OCI-LY7 (cell line): Measurements from ENCODE around the gene PLPP6. TPM values are rescaled to one million over a fixed set of nuclear protein-coding genes. Genes with fewer than 3 reads are reported as not detected.

Experiments
- BruUV-seq: library from RNA; stranded (reverse); fragments of 400-500 nt; replicated peaks from 2 replicates; lab custom pipeline; 2021; lab: Mats Ljungman, UMichigan
- CTCF ChIA-PET: fragments of 300-600 bp; sonication (Branson Sonifier 250); formaldehyde crosslinking; loops from one replicate; lab custom pipeline; 2022; ENCODE audit warnings: antibody characterized with exemption; ENCODE audit not compliant: unreplicated experiment; lab: Charles Lee
- POLR2A ChIA-PET: fragments of 300-600 bp; sonication (Branson Sonifier 250); formaldehyde crosslinking; loops from one replicate; lab custom pipeline; 2022; ENCODE audit warnings: antibody characterized with exemption; lab: Charles Lee
- DNase-seq: peaks from one replicate; pipeline ENCODE4 v3.0.0-alpha.2; 2015; ENCODE audit warnings: low spot score
- H2AFZ ChIP-seq: fragments of 200-600 bp; sonication (generic), shearing (Covaris generic); 2 replicates; pipeline ENCODE4 v1.6.1; 2014; ENCODE audit warnings: mild to moderate bottlenecking, antibody characterized with exemption, low read length, moderate library complexity
- H3K27ac ChIP-seq: fragments of 200-600 bp; sonication (generic); 2 replicates; pipeline ENCODE4 v1.5.1; 2014; ENCODE audit warnings: mixed run types, low read depth, mild to moderate bottlenecking, moderate library complexity, low read length, inconsistent platforms; ENCODE audit not compliant: poor library complexity, severe bottlenecking
- H3K36me3 ChIP-seq: fragments of 200-600 bp; sonication (generic); 2 replicates; pipeline ENCODE4 v1.6.1; 2014; ENCODE audit warnings: mild to moderate bottlenecking, antibody characterized with exemption, low read length, moderate library complexity, mixed read lengths; ENCODE audit not compliant: insufficient read depth
- H3K4me1 ChIP-seq: fragments of 200-600 bp; sonication (generic); 2 replicates; pipeline ENCODE4 v1.5.1; 2014; ENCODE audit warnings: mild to moderate bottlenecking, low read length; ENCODE audit not compliant: insufficient read depth, poor library complexity, severe bottlenecking
- H3K4me2 ChIP-seq: fragments of 200-600 bp; sonication (generic); 2 replicates; pipeline ENCODE4 v1.6.1; 2014; ENCODE audit warnings: mild to moderate bottlenecking, low read length
- H3K4me3 ChIP-seq: fragments of 200-600 bp; sonication (generic); 2 replicates; pipeline ENCODE4 v1.5.1; 2014; ENCODE audit warnings: mild to moderate bottlenecking, low read depth, low read length; ENCODE audit not compliant: poor library complexity, severe bottlenecking
- H3K79me2 ChIP-seq: fragments of 200-600 bp; sonication (generic); 2 replicates; pipeline ENCODE4 v1.6.1; 2016; ENCODE audit warnings: low read depth, mild to moderate bottlenecking, low read length, moderate library complexity, mixed read lengths; ENCODE audit not compliant: insufficient read depth
- H3K9me2 ChIP-seq: fragments of 200-600 bp; sonication (generic); 2 replicates; pipeline ENCODE4 v1.6.1; 2016; ENCODE audit warnings: mild to moderate bottlenecking, low read length, mixed read lengths; ENCODE audit not compliant: insufficient read depth
- H3K9me3 ChIP-seq: fragments of 200-600 bp; sonication (generic); 2 replicates; pipeline ENCODE4 v1.6.1; 2014; ENCODE audit warnings: mild to moderate bottlenecking, mixed run types, low read length, mixed read lengths
- H4K20me1 ChIP-seq: fragments of 200-600 bp; sonication (generic); 2 replicates; pipeline ENCODE4 v1.6.1; 2014; ENCODE audit warnings: mild to moderate bottlenecking, antibody characterized with exemption, low read length, moderate library complexity, mixed read lengths; ENCODE audit not compliant: insufficient read depth
- CTCF ChIP-seq: fragments of 200-600 bp; sonication (generic); conservative IDR thresholded peaks from 2 replicates; pipeline ENCODE4 v1.5.1; 2014; ENCODE audit warnings: mild to moderate bottlenecking, antibody characterized with exemption, low read length, moderate library complexity, mixed read lengths
- EZH2phosphoT487 ChIP-seq: fragments of 200-600 bp; sonication (generic); IDR thresholded peaks from 2 replicates; pipeline ENCODE4 v1.6.1; 2018; ENCODE audit warnings: low read depth, borderline replicate concordance, mild to moderate bottlenecking, mixed run types, antibody characterized with exemption, low read length, moderate library complexity, mixed read lengths
- intact Hi-C: fragments of 100-400 bp; cut with micrococcal nuclease; formaldehyde crosslinking; loops from one replicate; pipeline ENCODE4 v1.10.0; 2022; ENCODE audit not compliant: unreplicated experiment
- total RNA-seq, 2 experiments: library from RNA; depleted of rRNA in 1 of 2; stranded (reverse); fragments of >200 nt in 1 of 2; shearing (Covaris generic) in 1 of 2; gene quantifications; 2 replicates each; pipeline ENCODE4 v1.2.3, GENCODE V29; 2014 to 2022

PLPP6 gene
- total RNA-seq, 2 experiments from 2014 or later: 4.6 to 8.1 TPM

DNA sequence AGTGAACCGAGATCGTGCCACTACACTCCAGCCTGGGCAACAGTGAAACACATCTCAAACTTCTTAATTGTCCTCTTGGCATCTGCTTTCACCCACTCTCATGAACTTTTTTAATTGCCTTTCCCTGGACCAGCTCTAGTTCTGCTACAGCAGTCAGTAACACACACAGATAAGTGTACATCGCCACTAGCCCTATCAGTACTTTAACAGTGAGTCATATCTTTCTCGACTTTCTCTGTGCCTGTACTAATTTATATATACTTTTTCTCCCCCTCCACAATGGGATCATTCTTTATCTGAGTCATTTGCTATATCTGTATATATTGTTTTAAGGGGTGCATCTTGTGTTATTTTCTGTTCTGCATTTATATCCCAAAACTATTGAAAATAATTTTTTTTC is 24.0 kb downstream of the PLPP6 start:
- peaks cover 56% of the 10 kb centered on the region for H3K36me3 ChIP-seq
- no peak overlapping the region for H2AFZ ChIP-seq
- 0 out of 2 replicates have a peak, but pooled peaks cover 3% of the 10 kb centered on the region for H4K20me1 ChIP-seq
- H3K4me1 ChIP-seq: peaks cover 5% of the 10 kb centered on the region
- no peak overlapping the region for H3K4me3 ChIP-seq
- H3K9me2 ChIP-seq: no peaks in the 10 kb centered on the region
- CTCF ChIA-PET: no interaction called here
- no peak overlapping the region for H3K4me2 ChIP-seq
- TF ChIP-seq CTCF (no peak), EZH2phosphoT487 (no peak)
- peaks cover 27% of the 10 kb centered on the region for H3K79me2 ChIP-seq
- POLR2A ChIA-PET: interaction anchor here (2.3 kb wide), 1 partner anchor 9 kb away, joined by 5 read pairs; no protein-coding TSS in a partner anchor
- H3K27ac ChIP-seq: no peak overlapping the region
- no TSS peak for BruUV-seq
- intact Hi-C loops: no loop called here
- H3K9me3 ChIP-seq: no peaks in the 10 kb centered on the region
- DNase-seq: no peak

GRCh38 chr9:4686584-4686983 is 24.5 kb downstream of the PLPP6 start:
- peaks cover 23% of the 10 kb centered on the region for H3K79me2 ChIP-seq
- H3K4me3 ChIP-seq: no peak overlapping the region
- H3K4me2 ChIP-seq: no peak overlapping the region
- POLR2A ChIA-PET: interaction anchor here (1.4 to 2.3 kb wide), 2 partner anchors 8 to 22 kb away, joined by 3 to 5 read pairs; no protein-coding TSS in a partner anchor
- 0 out of 2 replicates have a peak, but pooled peaks cover 3% of the 10 kb centered on the region for H4K20me1 ChIP-seq
- DNase-seq: no peak
- no peak overlapping the region for H3K27ac ChIP-seq
- no peak overlapping the region for H2AFZ ChIP-seq
- BruUV-seq: no TSS peak
- intact Hi-C loops: no loop called here
- H3K4me1 ChIP-seq: peaks cover under 1% of the 10 kb centered on the region
- H3K36me3 ChIP-seq: peaks cover 60% of the 10 kb centered on the region
- no peaks in the 10 kb centered on the region for H3K9me2 ChIP-seq
- H3K9me3 ChIP-seq: no peaks in the 10 kb centered on the region
- TF ChIP-seq EZH2phosphoT487: no peak
- no peak for TF ChIP-seq CTCF
- CTCF ChIA-PET: no interaction called here

- no peak overlapping the region for H2AFZ ChIP-seq
- no peaks in the 10 kb centered on the region for H3K9me2 ChIP-seq
- H4K20me1 ChIP-seq: 0 out of 2 replicates have a peak, but pooled peaks cover 3% of the 10 kb centered on the region
- H3K36me3 ChIP-seq: peaks cover 67% of the 10 kb centered on the region
- DNase-seq: no peak
- H3K79me2 ChIP-seq: peaks cover 9% of the 10 kb centered on the region; the same call in 1 of the 2 replicates
- ChIA-PET CTCF (no interaction called here), POLR2A (no interaction called here)
- no peaks in the 10 kb centered on the region for H3K9me3 ChIP-seq
- no peak overlapping the region for H3K4me3 ChIP-seq
- H3K4me2 ChIP-seq: no peak overlapping the region
- TF ChIP-seq EZH2phosphoT487 (no peak), CTCF (no peak)
- no TSS peak for BruUV-seq
- no peaks in the 10 kb centered on the region for H3K4me1 ChIP-seq
- H3K27ac ChIP-seq: no peak overlapping the region
- intact Hi-C loops: no loop called here
Observed at GRCh38 chr9:4689021-4689420, 26.9 kb downstream of the PLPP6 start.
